Panc1 (cell line): ENCODE data around the gene MROH7.

Experiments
- POLR2AphosphoS5 ChIP-seq: IDR thresholded peaks from 2 replicates; pipeline ENCODE4 v1.6.1; 2012; ENCODE audit warnings: mild to moderate bottlenecking, low read depth, low read length, moderate library complexity
- REST ChIP-seq, 2 experiments: IDR thresholded peaks; 2 replicates each; pipeline ENCODE4 v1.6.1; 2011 to 2012; ENCODE audit warnings: low read depth in 2 of 2, control low read depth in 1 of 2, low read length in 1 of 2, mild to moderate bottlenecking in 1 of 2, moderate library complexity in 1 of 2; ENCODE audit not compliant: insufficient read depth in 1 of 2
- SIN3A ChIP-seq: IDR thresholded peaks from 2 replicates; pipeline ENCODE4 v1.6.1; 2012; ENCODE audit warnings: low read depth, mild to moderate bottlenecking, low read length, moderate library complexity, borderline replicate concordance; ENCODE audit not compliant: insufficient read depth
- TCF7L2 ChIP-seq: IDR thresholded peaks from 2 replicates; pipeline ENCODE4 v1.6.1; 2011; ENCODE audit warnings: mild to moderate bottlenecking, low read depth, low read length, inconsistent platforms
- TF ChIP-seq, protein P1 (sequence below): fragments of 450-650 bp; IDR thresholded peaks from 2 replicates; pipeline ENCODE4 v1.5.1; 2017; ENCODE audit warnings: mild to moderate bottlenecking

DNA sequence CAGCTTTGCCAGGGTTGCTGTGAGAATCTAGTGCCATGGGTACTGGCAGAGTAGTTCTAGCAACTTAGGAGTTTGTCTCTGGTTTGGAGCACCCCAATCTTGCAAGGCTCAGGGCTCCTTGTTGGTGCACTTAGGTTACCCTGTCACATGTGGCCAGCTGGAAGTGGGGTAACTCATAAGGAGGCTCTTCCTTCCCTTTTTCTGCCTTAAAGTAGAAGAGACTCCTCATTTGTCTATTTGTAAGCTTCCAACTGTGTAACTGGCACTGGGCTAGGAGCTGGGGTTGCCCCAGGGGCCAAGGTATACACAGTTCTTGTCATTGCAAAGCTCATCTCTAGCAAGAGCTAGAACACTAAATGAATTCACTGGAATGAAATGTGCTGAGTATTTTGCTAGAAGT lies 10.6 kb downstream of the MROH7 start:
- TF ChIP-seq, protein P1, sequence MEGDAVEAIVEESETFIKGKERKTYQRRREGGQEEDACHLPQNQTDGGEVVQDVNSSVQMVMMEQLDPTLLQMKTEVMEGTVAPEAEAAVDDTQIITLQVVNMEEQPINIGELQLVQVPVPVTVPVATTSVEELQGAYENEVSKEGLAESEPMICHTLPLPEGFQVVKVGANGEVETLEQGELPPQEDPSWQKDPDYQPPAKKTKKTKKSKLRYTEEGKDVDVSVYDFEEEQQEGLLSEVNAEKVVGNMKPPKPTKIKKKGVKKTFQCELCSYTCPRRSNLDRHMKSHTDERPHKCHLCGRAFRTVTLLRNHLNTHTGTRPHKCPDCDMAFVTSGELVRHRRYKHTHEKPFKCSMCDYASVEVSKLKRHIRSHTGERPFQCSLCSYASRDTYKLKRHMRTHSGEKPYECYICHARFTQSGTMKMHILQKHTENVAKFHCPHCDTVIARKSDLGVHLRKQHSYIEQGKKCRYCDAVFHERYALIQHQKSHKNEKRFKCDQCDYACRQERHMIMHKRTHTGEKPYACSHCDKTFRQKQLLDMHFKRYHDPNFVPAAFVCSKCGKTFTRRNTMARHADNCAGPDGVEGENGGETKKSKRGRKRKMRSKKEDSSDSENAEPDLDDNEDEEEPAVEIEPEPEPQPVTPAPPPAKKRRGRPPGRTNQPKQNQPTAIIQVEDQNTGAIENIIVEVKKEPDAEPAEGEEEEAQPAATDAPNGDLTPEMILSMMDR = no peak
- TF ChIP-seq SIN3A (no peak), POLR2AphosphoS5 (no peak), REST (IDR thresholded peaks at IDR 0.05; ENCODE audit: insufficient read depth in 1 of 2, low read depth in 2 of 2, low read length in 1 of 2) (no peak), TCF7L2 (no peak)
